Endothelial cell of umbilical vein (primary cell): ENCODE data around the gene HOXA13. TPM values are rescaled to one million over a fixed set of nuclear protein-coding genes. Genes with fewer than 3 reads are reported as not detected.

Experiments
- BruUV-seq: library from RNA; stranded (reverse); fragments of 400-500 nt; replicated peaks from 2 replicates; lab custom pipeline; 2021; lab: Mats Ljungman, UMichigan
- CTCF ChIA-PET: fragments of 300-600, 350-600 bp; sonication (Branson Sonifier 250); formaldehyde crosslinking; loops from one replicate; lab custom pipeline; 2021; ENCODE audit warnings: antibody characterized with exemption, inconsistent platforms; lab: Charles Lee
- POLR2A ChIA-PET: fragments of 300-600, 350-600 bp; sonication (Branson Sonifier 250); formaldehyde crosslinking; loops from one replicate; lab custom pipeline; 2021; ENCODE audit warnings: antibody characterized with exemption, inconsistent platforms; lab: Charles Lee
- DNase-seq: peaks from one replicate; pipeline ENCODE4 v3.0.0-alpha.2; 2011; ENCODE audit warnings: low read depth, low spot score
- FAIRE-seq: peaks from 2 replicates; lab custom pipeline; 2011; peaks lifted over from hg19 to GRCh38; lab: Jason Lieb, UNC
- H2AFZ ChIP-seq: 2 replicates; pipeline ENCODE4 v1.6.0; 2012; ENCODE audit warnings: low read depth, low read length, control low read depth, inconsistent platforms
- H3K27ac ChIP-seq: 2 replicates; pipeline ENCODE4 v1.5.1; 2011; ENCODE audit warnings: low read depth, mild to moderate bottlenecking, control low read depth, low read length, moderate library complexity; ENCODE audit not compliant: insufficient read depth
- H3K27me3 ChIP-seq, 2 experiments: 2 replicates each; pipeline versions ENCODE4 v1.6.0 to v1.6.1; 2011; ENCODE audit warnings: low read length in 2 of 2, mixed read lengths in 1 of 2; ENCODE audit not compliant: control insufficient read depth in 2 of 2, insufficient read depth in 2 of 2
- H3K36me3 ChIP-seq, 2 experiments: 2 replicates in 1 of 2; 3 replicates in 1 of 2; pipeline ENCODE4 v1.5.1; 2011; ENCODE audit warnings: low read length in 2 of 2, mild to moderate bottlenecking in 1 of 2, moderate library complexity in 1 of 2; ENCODE audit not compliant: control insufficient read depth in 2 of 2, insufficient read depth in 2 of 2; ENCODE audit errors: extremely low read depth in 1 of 2
- H3K4me1 ChIP-seq: 3 replicates; pipeline ENCODE4 v1.5.1; 2011; ENCODE audit warnings: mild to moderate bottlenecking, low read length; ENCODE audit not compliant: control insufficient read depth, insufficient read depth; ENCODE audit errors: extremely low read depth
- H3K4me2 ChIP-seq: 2 replicates; pipeline ENCODE4 v1.6.1; 2011; ENCODE audit warnings: low read length, control low read depth, mixed read lengths; ENCODE audit not compliant: insufficient read depth
- H3K4me3 ChIP-seq, 3 experiments: fragments of 200-600 bp in 1 of 3; sonication (generic), shearing (Covaris generic) in 1 of 3; replicated peaks in 1 of 3; 2 replicates each; pipeline ENCODE4 v1.5.1; 2011 to 2016; ENCODE audit warnings: control low read depth in 3 of 3, low read length in 3 of 3, mild to moderate bottlenecking in 2 of 3, inconsistent platforms in 1 of 3, low read depth in 1 of 3, moderate library complexity in 1 of 3; ENCODE audit not compliant: insufficient read depth in 1 of 3
- H3K79me2 ChIP-seq: 2 replicates; pipeline ENCODE4 v1.6.0; 2012; ENCODE audit warnings: low read length, inconsistent platforms; ENCODE audit not compliant: control insufficient read depth, insufficient read depth
- H3K9ac ChIP-seq: replicated peaks from 2 replicates; pipeline ENCODE3; 2011; ENCODE audit warnings: low read length, control low read depth; ENCODE audit not compliant: insufficient read depth; ENCODE audit errors: extremely low read depth
- H3K9me1 ChIP-seq: replicated peaks from 3 replicates; pipeline ENCODE4 v1.6.0; 2011; ENCODE audit warnings: mild to moderate bottlenecking, low read length; ENCODE audit not compliant: control insufficient read depth, insufficient read depth; ENCODE audit errors: extremely low read depth
- H3K9me3 ChIP-seq: replicated peaks from 2 replicates; pipeline ENCODE4 v1.5.1; 2012; ENCODE audit warnings: low read length, inconsistent platforms; ENCODE audit not compliant: control insufficient read depth, insufficient read depth
- H4K20me1 ChIP-seq: replicated peaks from 2 replicates; pipeline ENCODE3; 2011; ENCODE audit warnings: mild to moderate bottlenecking, low read length; ENCODE audit not compliant: control insufficient read depth, insufficient read depth; ENCODE audit errors: extremely low read depth
- CTCF ChIP-seq, 2 donors: IDR thresholded peaks; 1 replicate in 1 of 2; 2 replicates in 1 of 2; pipeline ENCODE4 v1.5.1; 2011; ENCODE audit warnings: low read length in 2 of 2, mild to moderate bottlenecking in 2 of 2, moderate library complexity in 2 of 2, control low read depth in 1 of 2, inconsistent platforms in 1 of 2, low read depth in 1 of 2; ENCODE audit not compliant: insufficient read depth in 1 of 2; ENCODE audit errors: extremely low read depth in 1 of 2
- EZH2 ChIP-seq: IDR thresholded peaks from 2 replicates; pipeline ENCODE4 v1.6.1; 2012; ENCODE audit warnings: borderline replicate concordance, low read depth, mild to moderate bottlenecking, moderate library complexity, low read length, inconsistent platforms; ENCODE audit not compliant: severe bottlenecking
- MYC ChIP-seq: IDR thresholded peaks from one replicate; pipeline ENCODE4 v1.6.1; 2011; ENCODE audit warnings: mild to moderate bottlenecking, low read depth, low read length
- dilution Hi-C: fragments of 300-500 bp; cut with MboI; formaldehyde crosslinking; loops from one replicate; pipeline ENCODE4 v1.15.0; 2019; ENCODE audit warnings: low sequenced_read_pairs; ENCODE audit not compliant: extremely low pct_ligation_motif_present
- intact Hi-C: fragments of 100-400 bp; cut with micrococcal nuclease; formaldehyde crosslinking; loops from one replicate; pipeline ENCODE4 v1.10.0; 2022
- polyA plus RNA-seq, 4 experiments: library from polyadenylated mRNA; depleted of rRNA in 3 of 4; stranded (reverse) in 3 of 4; unstranded in 1 of 4; fragments of >200 nt; gene quantifications; 2 replicates each; pipeline versions ENCODE4 v1.2.1 to v1.2.3, GENCODE V29; 2011 to 2012; ENCODE audit warnings: missing spikeins in 1 of 4
- total RNA-seq: library from RNA; stranded (reverse); gene quantifications from 2 replicates; pipeline ENCODE4 v1.2.3, GENCODE V29; 2021

Gene HOXA13
- total and polyA plus RNA-seq, 2 donors (not counting 3 experiments of a cell fraction or from before 2014, with no cell fraction given): 0.22 TPM; not detected in 1

GRCh38 chr7:27210441-27211083 lies 10.7 kb upstream of the HOXA13 start:
- dilution Hi-C loops (no loop called here), intact Hi-C loops (loop anchor here (1.0 to 5.0 kb wide), 4 partner anchors 14 to 867 kb away; no protein-coding TSS in a partner anchor)
- Histone ChIP-seq H3K36me3 (no peaks in the 10 kb centered on the region), H3K9me1 (no peaks in the 10 kb centered on the region), H3K9me3 (no peaks in the 10 kb centered on the region), H3K4me2 (peak overlapping the region; percentile 60), H3K79me2 (no peaks in the 10 kb centered on the region), H3K4me1 (peaks cover 15% of the 10 kb centered on the region), H2AFZ (peak overlapping the region; percentile 44), H3K27me3 (peaks cover 73 to 77% of the 10 kb centered on the region in 2 experiments), H3K4me3 (peak overlapping the region in 1 of 3 experiments; percentile 29), H3K9ac (no peak overlapping the region), H3K27ac (no peak overlapping the region), H4K20me1 (no peaks in the 10 kb centered on the region)
- TF ChIP-seq CTCF (IDR thresholded peaks at IDR 0.05; ENCODE audit: extremely low read depth in 1 of 2, insufficient read depth in 1 of 2, low read depth in 1 of 2, low read length in 2 of 2) (peak; percentile 56 to 82), EZH2 (peak; percentile 39), MYC (no peak)
- FAIRE-seq (peak; percentile 61), DNase-seq (no peak)
- ChIA-PET POLR2A (no interaction called here), CTCF (interaction anchor here (0.6 to 2.7 kb wide), 30 partner anchors 8 to 887 kb away, joined by 3 to 30 read pairs (median 4); partner anchors contain the start of genes EVX1 and HOXA13)
- BruUV-seq: no TSS peak
